NCI-H510A treated with DMSO at 0.1 percent for 48 hours (cell line): ENCODE data around the gene IGFN1.
A peak's percentile ranks its signal among the peaks of the same experiment; 100 is the strongest.

Experiments used
- DNase-seq: peaks from one replicate; lab custom pipeline; 2025; lab: John Stamatoyannopoulos, UW

Gene IGFN1

DNA sequence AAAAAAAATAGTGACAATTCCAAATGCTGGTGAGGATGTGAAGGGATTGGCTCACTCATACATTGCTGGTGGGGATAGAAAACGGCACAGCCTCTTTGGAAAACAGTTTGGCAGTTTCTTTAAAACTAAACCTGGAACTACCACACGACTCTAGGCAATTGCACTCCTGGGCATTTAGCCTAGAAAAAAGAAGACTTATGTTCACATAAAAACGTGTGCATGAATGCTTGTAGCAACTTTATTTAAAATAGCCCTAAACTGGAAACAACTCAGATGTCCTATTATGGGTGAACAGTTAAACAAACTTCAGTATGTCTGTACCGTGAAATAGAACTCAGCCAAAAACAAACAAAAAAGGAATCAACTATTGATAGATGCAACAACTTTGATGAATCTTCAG lies 26.9 kb upstream of the IGFN1 start:
- no peak for DNase-seq

GRCh38 chr1:201164645-201165044 lies 26.0 kb upstream of the IGFN1 start:
- DNase-seq, result no peak

- peak; percentile 73 for DNase-seq
Measured at GRCh38 chr1:201167041-201167991, 23.3 kb upstream of the IGFN1 start.

GRCh38 chr1:201169203-201169602 lies 21.4 kb upstream of the IGFN1 start:
- DNase-seq, result no peak

DNA sequence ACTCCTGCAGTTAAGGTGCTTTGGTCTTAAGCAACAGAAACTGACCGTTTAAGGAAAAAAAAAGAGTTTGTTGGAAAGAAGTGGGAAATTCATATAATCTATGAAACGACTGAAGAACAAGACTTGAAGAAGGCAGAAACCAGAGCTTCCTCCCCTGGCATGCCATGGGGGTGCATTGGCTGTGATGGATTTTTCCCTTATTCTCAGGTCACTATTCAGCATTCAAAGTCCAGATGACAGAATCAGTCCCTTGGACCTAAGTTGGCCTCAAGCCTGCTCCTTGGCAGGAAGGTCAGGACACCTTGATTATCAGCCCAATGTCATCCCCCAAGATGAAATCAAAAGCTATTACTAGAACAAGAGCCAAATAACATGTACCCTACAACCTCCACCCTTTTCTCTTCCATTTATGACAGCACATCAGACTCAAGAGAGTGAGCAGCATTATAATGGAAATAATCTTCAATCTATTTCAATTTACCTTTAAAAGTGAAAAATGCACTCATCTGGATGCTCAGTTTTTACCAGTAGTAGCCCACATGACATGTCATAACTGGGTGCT lies 20.6 kb upstream of the IGFN1 start:
- no peak for DNase-seq

DNA sequence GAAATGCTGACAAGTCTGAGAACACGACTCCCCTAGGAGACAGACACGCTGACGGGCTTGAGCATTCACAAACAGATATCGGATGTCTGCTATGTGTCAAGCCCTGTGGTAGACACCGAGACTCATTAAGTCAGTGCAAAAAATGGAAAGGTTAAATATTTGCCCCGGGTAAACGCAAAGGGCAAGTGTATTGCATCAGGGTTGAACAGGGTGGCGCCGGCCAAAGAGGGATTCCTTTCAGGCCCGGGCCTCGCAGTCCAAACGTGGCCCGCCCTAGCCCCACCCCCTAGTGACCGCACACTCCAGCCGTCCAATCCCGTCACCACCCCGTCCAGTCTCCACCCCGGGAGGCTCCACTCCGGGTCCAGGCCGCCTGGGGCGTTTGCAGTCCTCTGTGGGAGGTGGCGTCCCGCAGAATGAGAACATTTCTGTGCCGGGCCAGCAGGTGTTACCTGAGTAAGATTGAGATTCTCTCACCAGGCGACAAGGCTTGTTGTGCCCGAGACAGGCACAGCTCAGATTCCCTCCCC lies 20.0 kb upstream of the IGFN1 start:
- peak; percentile 97 for DNase-seq

GRCh38 chr1:201171063-201172036 lies 19.3 kb upstream of the IGFN1 start:
- peak; percentile 79 for DNase-seq

DNA sequence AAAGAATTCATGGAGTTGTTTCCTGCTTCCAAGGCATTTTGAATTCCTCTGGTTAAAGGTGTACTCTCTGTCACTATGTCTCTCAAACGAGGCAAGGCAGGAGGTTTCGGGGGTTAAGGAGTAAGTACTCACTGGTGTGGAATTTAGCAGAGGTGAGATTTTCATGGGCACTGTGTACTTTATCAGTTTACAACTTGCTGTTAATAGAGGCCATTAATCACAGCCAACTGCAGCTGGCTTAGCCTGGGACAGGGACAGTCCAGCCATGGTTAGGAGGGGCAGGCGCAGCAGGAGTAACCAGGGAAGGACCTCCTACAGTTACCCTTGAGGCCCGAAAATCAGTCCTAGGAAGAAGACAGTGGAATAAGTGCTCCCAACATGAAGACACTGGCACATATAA lies 18.3 kb upstream of the IGFN1 start:
- no peak for DNase-seq

GRCh38 chr1:201172999-201173610 lies 17.5 kb upstream of the IGFN1 start:
- DNase-seq, result no peak

DNA sequence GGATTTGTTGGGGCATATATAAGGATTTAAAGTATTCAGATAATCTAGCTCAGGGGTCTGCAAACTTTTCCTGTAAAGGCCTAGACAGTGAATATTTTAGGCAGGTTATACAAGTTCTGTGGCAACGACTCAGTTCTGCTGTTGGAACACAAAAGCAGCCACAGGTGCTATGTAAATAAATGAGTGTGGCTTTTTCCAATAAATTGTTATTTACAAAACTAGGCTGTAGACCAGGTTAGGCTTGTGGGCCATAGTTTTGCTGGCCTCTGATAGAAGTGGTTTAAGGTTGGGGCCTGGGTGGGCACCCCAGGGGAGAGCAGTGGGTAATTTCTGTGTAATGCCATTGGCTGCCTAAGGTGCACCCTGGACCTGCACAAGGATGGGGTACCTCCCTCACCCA lies 16.9 kb upstream of the IGFN1 start:
- no peak for DNase-seq

DNA sequence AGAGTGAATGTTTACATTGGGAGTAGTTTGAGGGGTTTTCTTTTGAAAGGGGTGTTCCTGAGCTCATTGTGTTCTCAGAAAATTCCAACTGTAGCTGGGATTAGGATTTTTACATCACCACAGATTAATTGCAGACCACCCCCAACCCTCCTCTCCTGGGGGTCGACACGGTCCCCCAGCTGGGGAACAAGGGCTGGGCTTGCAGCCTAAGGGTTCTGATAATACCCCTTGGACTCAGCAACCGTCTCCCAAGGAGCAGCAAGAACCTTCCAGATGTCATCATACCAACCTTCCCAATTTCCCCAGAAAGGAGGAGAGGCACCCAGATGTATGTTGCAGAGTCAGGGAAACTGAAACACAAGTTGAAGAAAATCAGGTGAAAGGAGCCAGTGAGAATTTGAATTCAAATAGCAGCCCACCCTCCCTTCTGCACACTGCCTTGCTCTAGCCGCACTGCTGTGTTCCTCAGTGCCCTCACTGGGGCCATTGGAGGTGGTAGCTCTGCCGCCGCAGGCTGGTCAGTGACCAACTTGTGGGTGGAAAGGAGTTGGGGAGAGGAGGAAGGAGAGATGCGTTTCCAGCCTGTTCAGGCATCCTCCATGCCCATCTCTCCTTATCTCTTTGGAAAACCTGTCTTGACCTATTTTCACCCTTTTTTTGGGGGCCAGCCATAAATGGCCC lies 14.7 kb upstream of the IGFN1 start:
- DNase-seq, result no peak

- DNase-seq, result no peak
Measured at GRCh38 chr1:201176940-201177339, 13.7 kb upstream of the IGFN1 start.

DNA sequence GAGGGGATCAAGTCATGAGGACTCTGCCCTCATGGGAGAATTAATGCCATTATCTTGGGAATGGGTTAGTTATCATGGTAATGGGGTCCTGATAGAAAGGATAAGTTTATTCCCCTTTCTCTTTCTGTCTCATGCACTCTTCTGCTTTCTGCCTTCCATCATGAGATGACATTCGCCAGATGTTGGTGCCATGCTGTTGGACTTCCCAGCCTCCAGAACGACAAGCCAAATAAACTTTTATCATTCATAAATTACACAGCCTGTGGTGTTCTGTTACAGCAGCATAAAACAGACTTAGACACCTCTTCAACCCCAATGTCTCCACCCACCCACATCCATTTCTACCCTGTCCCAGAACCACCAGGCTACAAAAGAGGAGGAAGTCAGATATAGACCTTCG lies 11.9 kb upstream of the IGFN1 start:
- no peak for DNase-seq

- no peak for DNase-seq
Measured at GRCh38 chr1:201180141-201180540, 10.5 kb upstream of the IGFN1 start.

DNA sequence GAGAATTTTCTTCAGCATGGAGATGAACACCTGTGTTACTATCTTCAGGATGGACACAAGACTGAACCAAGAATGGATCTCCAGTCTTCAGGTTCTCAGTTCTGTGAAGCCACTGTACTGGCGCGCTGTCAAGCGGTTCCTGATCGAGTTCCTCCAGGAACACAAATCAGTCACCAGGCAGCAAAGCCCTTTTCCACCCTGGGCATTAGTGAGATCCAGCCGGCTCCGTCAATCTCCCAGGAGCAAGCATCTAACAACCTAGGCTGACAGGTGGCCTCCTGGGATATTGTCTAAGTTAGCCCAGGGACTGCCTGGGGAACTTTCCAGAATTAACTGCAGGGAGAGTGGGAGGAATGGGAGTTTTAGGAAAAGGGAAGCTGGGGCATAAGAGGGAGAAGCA lies 9.7 kb upstream of the IGFN1 start:
- no peak for DNase-seq

DNA sequence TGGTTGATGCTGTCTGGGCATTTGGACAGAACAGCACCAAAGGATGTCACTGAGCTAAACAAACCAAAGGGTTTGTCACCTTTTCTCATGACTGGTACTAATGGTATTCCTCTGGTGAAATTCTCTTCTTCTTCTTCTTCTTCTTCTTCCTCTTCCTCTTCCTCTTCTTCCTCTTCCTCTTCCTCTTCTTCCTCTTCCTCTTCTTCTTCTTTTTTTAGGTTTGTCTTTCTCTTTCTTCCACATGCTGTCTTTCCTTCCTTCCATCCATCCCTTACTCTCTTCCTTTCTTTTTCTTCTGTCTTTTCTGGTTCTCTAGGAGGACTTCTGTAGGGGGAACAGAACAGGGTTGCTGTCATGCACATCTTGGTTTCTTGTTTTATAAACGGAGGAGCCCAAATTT lies 9.3 kb upstream of the IGFN1 start:
- no peak for DNase-seq

DNA sequence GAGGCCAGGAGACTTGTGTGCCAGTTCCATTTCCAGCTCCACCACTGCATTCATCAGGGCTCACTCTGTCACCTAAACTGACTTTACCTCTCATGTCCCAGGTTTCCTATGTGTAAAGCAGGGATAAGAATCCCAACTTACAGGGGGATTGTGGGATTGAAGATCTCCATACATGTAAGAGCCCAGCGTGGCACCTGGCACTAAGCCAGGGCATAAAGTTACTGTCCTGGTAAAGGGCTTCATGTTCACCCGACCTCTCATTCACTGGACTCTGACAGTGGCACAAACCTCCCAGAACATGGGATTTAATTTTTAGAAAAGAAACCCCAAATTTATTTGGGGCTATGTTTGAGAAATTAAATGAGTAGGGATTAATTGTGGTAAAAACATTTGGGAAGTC lies 8.9 kb upstream of the IGFN1 start:
- DNase-seq, result peak; percentile 50

GRCh38 chr1:201183209-201183608 lies 7.4 kb upstream of the IGFN1 start:
- DNase-seq, result no peak

- DNase-seq, result no peak
Measured at GRCh38 chr1:201183753-201184152, 6.9 kb upstream of the IGFN1 start.

DNA sequence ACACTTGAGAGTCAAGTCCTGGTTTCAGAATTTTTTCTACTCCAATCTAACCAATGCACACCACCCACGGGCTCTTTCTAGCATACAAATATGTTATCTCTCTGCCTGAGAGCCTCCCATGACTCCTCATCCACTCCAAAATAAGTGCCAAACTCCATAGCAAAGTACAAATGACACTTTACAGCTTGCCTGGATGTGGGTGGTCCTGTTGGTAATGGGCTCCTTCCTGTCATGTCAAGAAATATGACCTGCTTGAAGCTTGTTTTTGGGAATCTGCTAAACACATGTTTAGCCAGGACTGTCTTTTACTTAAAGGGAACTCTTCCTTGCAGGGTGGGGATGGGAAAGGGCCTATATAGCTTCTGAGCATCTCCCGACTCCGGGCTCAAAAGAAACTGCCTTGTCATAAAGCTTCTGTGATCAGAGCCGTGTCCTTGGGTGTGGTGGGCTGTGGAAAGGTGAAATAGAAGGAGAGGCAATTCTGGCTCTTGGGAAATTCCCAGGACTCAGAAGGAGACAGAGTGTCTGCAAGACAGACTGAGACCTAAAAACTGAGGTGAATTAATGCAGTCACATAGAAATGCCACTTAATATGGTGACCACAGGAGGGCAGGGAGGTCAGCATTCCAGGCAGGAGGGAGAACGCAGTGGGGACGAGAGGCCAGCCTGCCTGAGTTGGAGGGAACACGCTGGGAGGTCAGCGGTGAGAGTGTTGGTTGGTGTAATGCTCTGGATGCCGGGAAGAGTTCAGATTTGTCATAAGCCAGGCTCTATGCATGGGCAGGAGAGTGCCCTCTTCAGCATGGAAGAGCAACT lies 6.1 kb upstream of the IGFN1 start:
- peak; percentile 64 for DNase-seq
